Panc1 (cell line): ENCODE measurements around the gene RAPGEF1. TPM values are rescaled to one million over a fixed set of nuclear protein-coding genes. Genes with fewer than 3 reads are reported as not detected.

Experiments used
- ATAC-seq: fragments of 200-7000 bp; cut with Tn5 transposase; 2 replicates; pipeline ENCODE4 v1.9.1; 2020; ENCODE audit warnings: mild to moderate bottlenecking, moderate library complexity
- BruUV-seq: library from RNA; stranded (reverse); fragments of 400-500 nt; replicated peaks from 2 replicates; lab custom pipeline; 2021; lab: Mats Ljungman, UMichigan
- CTCF ChIA-PET: fragments of 300-600 bp; sonication (Branson Sonifier 250); formaldehyde crosslinking; loops from one replicate; lab custom pipeline; 2022; ENCODE audit warnings: antibody characterized with exemption; lab: Charles Lee
- POLR2A ChIA-PET: fragments of 300-600 bp; sonication (Branson Sonifier 250); formaldehyde crosslinking; loops from one replicate; lab custom pipeline; 2022; ENCODE audit warnings: antibody characterized with exemption; lab: Charles Lee
- DNase-seq: peaks from one replicate; pipeline ENCODE4 v3.0.0-alpha.2; 2010; ENCODE audit warnings: low read depth, low spot score
- H3K27ac ChIP-seq: 2 replicates; pipeline ENCODE4 v1.5.1; 2011; ENCODE audit warnings: mild to moderate bottlenecking, low read length, inconsistent platforms
- H3K27me3 ChIP-seq: fragments of 200-500 bp; sonication (Bioruptor generic); 2 replicates; pipeline ENCODE4 v1.6.0; 2014; ENCODE audit warnings: low read length, inconsistent platforms; ENCODE audit not compliant: control insufficient read depth, insufficient read depth
- H3K36me3 ChIP-seq: fragments of 200-500 bp; sonication (Bioruptor generic); 2 replicates; pipeline ENCODE4 v1.5.1; 2014; ENCODE audit warnings: inconsistent platforms, mild to moderate bottlenecking, low read length, moderate library complexity; ENCODE audit not compliant: control insufficient read depth, insufficient read depth
- H3K4me1 ChIP-seq: 2 replicates; pipeline ENCODE4 v1.5.1; 2011; ENCODE audit warnings: inconsistent platforms, mild to moderate bottlenecking, low read length, moderate library complexity; ENCODE audit not compliant: control insufficient read depth, insufficient read depth
- H3K4me3 ChIP-seq, 2 experiments: 2 replicates each; pipeline ENCODE4 v1.5.1; 2011 to 2012; ENCODE audit warnings: low read depth in 2 of 2, low read length in 2 of 2, mild to moderate bottlenecking in 2 of 2, inconsistent platforms in 1 of 2, moderate library complexity in 1 of 2
- H3K9me3 ChIP-seq: fragments of 200-500 bp; sonication (Bioruptor generic); 2 replicates; pipeline ENCODE4 v1.5.1; 2014; ENCODE audit warnings: low read depth, mild to moderate bottlenecking, inconsistent platforms, low read length, moderate library complexity; ENCODE audit not compliant: control insufficient read depth, insufficient read depth
- CTCF ChIP-seq: fragments of 450-650 bp; IDR thresholded peaks from 2 replicates; pipeline ENCODE4 v1.5.1; 2017; ENCODE audit warnings: mild to moderate bottlenecking
- POLR2AphosphoS5 ChIP-seq: IDR thresholded peaks from 2 replicates; pipeline ENCODE4 v1.6.1; 2012; ENCODE audit warnings: mild to moderate bottlenecking, low read depth, low read length, moderate library complexity
- REST ChIP-seq, 2 experiments: IDR thresholded peaks; 2 replicates each; pipeline ENCODE4 v1.6.1; 2011 to 2012; ENCODE audit warnings: low read depth in 2 of 2, control low read depth in 1 of 2, low read length in 1 of 2, mild to moderate bottlenecking in 1 of 2, moderate library complexity in 1 of 2; ENCODE audit not compliant: insufficient read depth in 1 of 2
- SIN3A ChIP-seq: IDR thresholded peaks from 2 replicates; pipeline ENCODE4 v1.6.1; 2012; ENCODE audit warnings: low read depth, mild to moderate bottlenecking, low read length, moderate library complexity, borderline replicate concordance; ENCODE audit not compliant: insufficient read depth
- TCF7L2 ChIP-seq: IDR thresholded peaks from 2 replicates; pipeline ENCODE4 v1.6.1; 2011; ENCODE audit warnings: mild to moderate bottlenecking, low read depth, low read length, inconsistent platforms
- in situ Hi-C: cut with HindIII; loops from 2 replicates; pipeline ENCODE4 v1.10.0; 2016; ENCODE audit warnings: low sequenced_read_pairs, low pct_unique_long_range_greater_than_20kb
- intact Hi-C: fragments of 100-400 bp; cut with micrococcal nuclease; formaldehyde crosslinking; loops from one replicate; pipeline ENCODE4 v1.10.0; 2022; ENCODE audit not compliant: unreplicated experiment
- total RNA-seq: library from RNA; stranded (reverse); gene quantifications from one replicate; pipeline ENCODE4 v1.2.1, GENCODE V29; 2021; ENCODE audit not compliant: unreplicated experiment

The RAPGEF1 gene
- total RNA-seq, 1 experiment from 2014 or later: 86.8 TPM

GRCh38 chr9:131690941-131691573 is 48.8 kb downstream of the RAPGEF1 start:
- POLR2A ChIA-PET: no interaction called here

GRCh38 chr9:131690462-131690861 is 49.4 kb downstream of the RAPGEF1 start:
- no peak for ATAC-seq
- Histone ChIP-seq H3K4me3 (no peak overlapping the region), H3K36me3 (no peaks in the 10 kb centered on the region), H3K27me3 (no peaks in the 10 kb centered on the region), H3K27ac (no peak overlapping the region), H3K9me3 (no peaks in the 10 kb centered on the region), H3K4me1 (0 out of 2 replicates have a peak, but pooled peaks cover 4% of the 10 kb centered on the region)
- DNase-seq: no peak
- ChIA-PET POLR2A (no interaction called here), CTCF (no interaction called here)
- BruUV-seq: no TSS peak
- intact Hi-C loops (no loop called here), in situ Hi-C loops (no loop called here)
- no peak for TF ChIP-seq SIN3A
- TF ChIP-seq REST (IDR thresholded peaks at IDR 0.05; ENCODE audit: insufficient read depth in 1 of 2, low read depth in 2 of 2, low read length in 1 of 2): no peak
- TF ChIP-seq CTCF: no peak
- TF ChIP-seq POLR2AphosphoS5: no peak
- TF ChIP-seq TCF7L2: no peak

More at GRCh38 chr9:131690941-131691573, 48.8 kb downstream of the RAPGEF1 start:
- Histone ChIP-seq H3K27ac (no peak overlapping the region), H3K9me3 (no peaks in the 10 kb centered on the region), H3K27me3 (no peaks in the 10 kb centered on the region), H3K4me3 (no peak overlapping the region), H3K36me3 (no peaks in the 10 kb centered on the region), H3K4me1 (0 out of 2 replicates have a peak, but pooled peaks cover 4% of the 10 kb centered on the region)
- CTCF ChIA-PET: no interaction called here
- intact Hi-C loops: no loop called here
- TF ChIP-seq SIN3A (no peak), POLR2AphosphoS5 (no peak), REST (IDR thresholded peaks at IDR 0.05; ENCODE audit: insufficient read depth in 1 of 2, low read depth in 2 of 2, low read length in 1 of 2) (no peak), CTCF (no peak), TCF7L2 (no peak)
- in situ Hi-C loops: no loop called here
- ATAC-seq (no peak), DNase-seq (no peak)
- BruUV-seq: no TSS peak
